ENCODE results near the gene GRIK4. TPM values are rescaled to one million over a fixed set of nuclear protein-coding genes. Genes with fewer than 3 reads are reported as not detected.
A peak's percentile ranks its signal among the peaks of the same experiment; 100 is the strongest.

Gene GRIK4
- total and polyA plus RNA-seq, 4 donors, result 0.41 to 4.9 (median 1.7) TPM

DNA sequence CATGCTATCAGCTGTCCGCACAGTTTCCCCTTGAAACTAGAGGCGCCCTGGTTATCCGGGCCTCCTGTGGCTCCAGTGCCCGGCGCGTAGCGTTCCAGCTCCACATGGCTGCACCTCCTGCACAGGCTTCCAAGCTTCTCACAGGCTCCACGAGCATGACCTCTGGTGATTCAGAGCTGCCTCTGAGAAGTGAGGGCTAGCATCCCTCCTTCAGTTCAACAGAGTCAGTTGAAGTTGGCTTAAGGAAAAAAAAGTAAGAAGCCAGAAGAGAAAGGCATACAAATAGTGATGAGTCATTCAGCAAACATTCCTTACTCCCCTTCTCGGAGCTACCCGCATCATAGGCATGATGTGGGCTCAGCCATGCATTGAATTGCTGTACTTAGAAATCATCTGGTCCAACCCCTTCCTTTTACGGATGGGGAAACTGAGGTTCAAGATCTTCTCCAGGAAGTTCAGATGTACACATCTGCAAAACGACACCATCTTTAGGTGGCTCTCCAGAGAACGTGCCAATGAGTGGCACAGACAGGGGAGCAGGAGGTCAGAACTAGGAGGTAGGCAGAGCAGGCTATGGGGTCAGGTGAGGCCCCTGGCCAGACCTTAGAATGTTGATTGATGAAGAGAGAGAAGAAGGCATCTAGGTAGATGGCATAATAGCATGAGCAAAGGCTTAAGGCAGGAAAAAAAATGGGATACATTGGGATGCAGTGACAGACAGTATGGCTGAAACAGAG, 296.0 kb downstream of the GRIK4 start:
- ATAC-seq (ENCODE audit: insufficient read depth, low FRiP score) (peak; percentile 28), DNase-seq (no peak)
- Histone ChIP-seq H3K4me1 (ENCODE audit: control insufficient read depth in 5 of 5, insufficient read depth in 5 of 5, low read length in 5 of 5) (no peaks in the 10 kb centered on the region), H3K27me3 (ENCODE audit: control insufficient read depth in 3 of 3, insufficient read depth in 3 of 3, low read length in 2 of 3) (no peaks in the 10 kb centered on the region), H3K27ac (ENCODE audit: low read depth in 1 of 2, low read length in 1 of 2) (no peak overlapping the region), H3K9me3 (ENCODE audit: control insufficient read depth in 4 of 4, insufficient read depth in 3 of 4, low read length in 3 of 4) (no peaks in the 10 kb centered on the region), H3K9ac (ENCODE audit: insufficient read depth in 1 of 2, low read length in 2 of 2) (no peak overlapping the region), H3K36me3 (ENCODE audit: control insufficient read depth in 4 of 4, insufficient read depth in 4 of 4, low read length in 4 of 4) (no peaks in the 10 kb centered on the region), H3K4me3 (no peak overlapping the region)
- TF ChIP-seq, protein P1, sequence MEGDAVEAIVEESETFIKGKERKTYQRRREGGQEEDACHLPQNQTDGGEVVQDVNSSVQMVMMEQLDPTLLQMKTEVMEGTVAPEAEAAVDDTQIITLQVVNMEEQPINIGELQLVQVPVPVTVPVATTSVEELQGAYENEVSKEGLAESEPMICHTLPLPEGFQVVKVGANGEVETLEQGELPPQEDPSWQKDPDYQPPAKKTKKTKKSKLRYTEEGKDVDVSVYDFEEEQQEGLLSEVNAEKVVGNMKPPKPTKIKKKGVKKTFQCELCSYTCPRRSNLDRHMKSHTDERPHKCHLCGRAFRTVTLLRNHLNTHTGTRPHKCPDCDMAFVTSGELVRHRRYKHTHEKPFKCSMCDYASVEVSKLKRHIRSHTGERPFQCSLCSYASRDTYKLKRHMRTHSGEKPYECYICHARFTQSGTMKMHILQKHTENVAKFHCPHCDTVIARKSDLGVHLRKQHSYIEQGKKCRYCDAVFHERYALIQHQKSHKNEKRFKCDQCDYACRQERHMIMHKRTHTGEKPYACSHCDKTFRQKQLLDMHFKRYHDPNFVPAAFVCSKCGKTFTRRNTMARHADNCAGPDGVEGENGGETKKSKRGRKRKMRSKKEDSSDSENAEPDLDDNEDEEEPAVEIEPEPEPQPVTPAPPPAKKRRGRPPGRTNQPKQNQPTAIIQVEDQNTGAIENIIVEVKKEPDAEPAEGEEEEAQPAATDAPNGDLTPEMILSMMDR (IDR thresholded peaks at IDR 0.05; ENCODE audit: control extremely low read depth, extremely low read depth), result no peak
- WGBS, 2 donors, result 75 to 83% methylated on average over 13 of the region's 13 CpGs

DNA sequence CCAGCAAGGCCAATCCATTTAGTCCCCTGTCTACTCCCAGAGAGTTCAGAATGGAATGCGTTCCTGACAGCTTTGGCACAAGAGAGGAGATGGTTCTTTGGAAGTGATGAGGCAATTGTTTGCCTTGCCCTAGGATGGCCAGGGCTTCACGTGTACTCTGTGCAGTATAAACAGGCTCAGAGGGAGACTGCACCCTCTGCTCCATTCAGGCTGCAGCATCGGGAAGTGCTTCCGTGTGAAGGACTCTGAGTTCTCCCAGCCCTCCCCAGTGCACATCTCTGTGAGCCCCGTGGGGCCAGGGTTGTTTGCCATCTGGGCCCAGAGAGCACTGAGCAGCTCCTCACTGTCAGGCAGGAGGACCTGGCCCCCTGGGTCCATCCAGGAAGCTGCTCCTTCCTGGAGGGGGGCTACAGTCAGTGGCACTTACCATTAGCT, 297.1 kb downstream of the GRIK4 start:
- no peak overlapping the region for H3K4me3 ChIP-seq
- TF ChIP-seq, protein P1 (IDR thresholded peaks at IDR 0.05; ENCODE audit: control extremely low read depth, extremely low read depth), result no peak
- no peak for ATAC-seq (ENCODE audit: insufficient read depth, low FRiP score)
- H3K27me3 ChIP-seq (ENCODE audit: control insufficient read depth in 3 of 3, insufficient read depth in 3 of 3, low read length in 2 of 3), result no peaks in the 10 kb centered on the region
- no peak overlapping the region for H3K9ac ChIP-seq (ENCODE audit: insufficient read depth in 1 of 2, low read length in 2 of 2)
- H3K4me1 ChIP-seq (ENCODE audit: control insufficient read depth in 5 of 5, insufficient read depth in 5 of 5, low read length in 5 of 5), result no peaks in the 10 kb centered on the region
- H3K9me3 ChIP-seq (ENCODE audit: control insufficient read depth in 4 of 4, insufficient read depth in 3 of 4, low read length in 3 of 4), result no peaks in the 10 kb centered on the region
- H3K36me3 ChIP-seq (ENCODE audit: control insufficient read depth in 4 of 4, insufficient read depth in 4 of 4, low read length in 4 of 4), result no peaks in the 10 kb centered on the region
- 51 to 66% methylated on average over 5 of the region's 5 CpGs for WGBS, 2 donors
- no peak overlapping the region for H3K27ac ChIP-seq (ENCODE audit: low read depth in 1 of 2, low read length in 1 of 2)
- DNase-seq, result no peak

DNA sequence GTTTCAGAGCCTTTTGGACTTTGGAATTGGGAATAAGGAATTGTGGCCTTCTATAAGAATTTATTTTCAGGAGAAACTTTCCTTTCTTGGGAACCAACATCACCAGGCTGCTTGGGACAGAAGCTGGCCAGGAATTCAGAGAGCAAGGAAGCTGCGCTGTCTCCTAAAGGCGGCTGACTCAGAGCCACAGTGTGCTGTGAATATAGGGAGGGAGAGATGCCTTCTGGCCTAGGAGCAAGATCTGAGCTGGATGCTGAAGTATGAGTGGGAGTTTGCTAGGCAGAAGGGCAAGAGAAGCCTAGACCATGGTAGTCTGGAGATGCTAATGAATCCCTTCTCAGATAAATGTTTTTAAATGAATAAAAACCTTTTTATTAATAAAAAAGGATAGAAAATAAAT, 298.7 kb downstream of the GRIK4 start:
- Histone ChIP-seq H3K4me1 (ENCODE audit: control insufficient read depth in 5 of 5, insufficient read depth in 5 of 5, low read length in 5 of 5) (no peaks in the 10 kb centered on the region), H3K27ac (ENCODE audit: low read depth in 1 of 2, low read length in 1 of 2) (no peak overlapping the region), H3K36me3 (ENCODE audit: control insufficient read depth in 4 of 4, insufficient read depth in 4 of 4, low read length in 4 of 4) (no peaks in the 10 kb centered on the region), H3K27me3 (ENCODE audit: control insufficient read depth in 3 of 3, insufficient read depth in 3 of 3, low read length in 2 of 3) (no peaks in the 10 kb centered on the region), H3K4me3 (no peak overlapping the region), H3K9ac (ENCODE audit: insufficient read depth in 1 of 2, low read length in 2 of 2) (no peak overlapping the region), H3K9me3 (ENCODE audit: control insufficient read depth in 4 of 4, insufficient read depth in 3 of 4, low read length in 3 of 4) (no peaks in the 10 kb centered on the region)
- DNase-seq, result no peak
- TF ChIP-seq, protein P1 (IDR thresholded peaks at IDR 0.05; ENCODE audit: control extremely low read depth, extremely low read depth), result no peak
- 94 to 95% methylated on average over 2 of the region's 2 CpGs for WGBS, 2 donors
- ATAC-seq (ENCODE audit: insufficient read depth, low FRiP score), result no peak

DNA sequence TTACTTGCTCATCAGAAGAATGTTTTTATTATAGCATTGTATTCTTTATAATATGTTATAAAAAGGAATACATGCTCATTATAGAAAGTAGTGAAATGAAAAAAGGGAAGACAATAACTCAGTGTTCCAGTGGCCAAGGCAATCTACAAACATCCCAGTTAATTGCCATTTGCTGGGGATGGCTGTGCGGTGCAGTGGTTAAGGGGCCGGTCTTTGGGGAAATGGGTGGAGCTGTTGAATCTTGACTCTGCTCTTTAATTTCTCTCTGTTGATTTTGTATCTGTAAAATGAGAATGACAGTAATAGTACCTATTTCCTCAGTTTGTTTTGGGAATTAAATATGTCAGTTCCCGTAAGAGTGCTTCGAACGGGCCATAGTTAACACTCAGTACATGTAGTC, 299.7 kb downstream of the GRIK4 start:
- H3K9ac ChIP-seq (ENCODE audit: insufficient read depth in 1 of 2, low read length in 2 of 2), result no peak overlapping the region
- no peak overlapping the region for H3K27ac ChIP-seq (ENCODE audit: low read depth in 1 of 2, low read length in 1 of 2)
- ATAC-seq (ENCODE audit: insufficient read depth, low FRiP score) (no peak), DNase-seq (no peak)
- no peaks in the 10 kb centered on the region for H3K9me3 ChIP-seq (ENCODE audit: control insufficient read depth in 4 of 4, insufficient read depth in 3 of 4, low read length in 3 of 4)
- TF ChIP-seq, protein P1 (IDR thresholded peaks at IDR 0.05; ENCODE audit: control extremely low read depth, extremely low read depth), result no peak
- no peak overlapping the region for H3K4me3 ChIP-seq
- 97% methylated on average over 5 of the region's 5 CpGs for WGBS, 2 donors
- no peaks in the 10 kb centered on the region for H3K4me1 ChIP-seq (ENCODE audit: control insufficient read depth in 5 of 5, insufficient read depth in 5 of 5, low read length in 5 of 5)
- H3K27me3 ChIP-seq (ENCODE audit: control insufficient read depth in 3 of 3, insufficient read depth in 3 of 3, low read length in 2 of 3), result no peaks in the 10 kb centered on the region
- H3K36me3 ChIP-seq (ENCODE audit: control insufficient read depth in 4 of 4, insufficient read depth in 4 of 4, low read length in 4 of 4), result no peaks in the 10 kb centered on the region

All from lung (tissue), 12 donors.